Rectal smooth muscle tissue (tissue), 1 donor: ENCODE results near the gene TTF2.
"Not testable (repeated sequence)": the region's sequence is repeated elsewhere in the genome, so short reads cannot be mapped to it uniquely, and the experiment has no call there.

ENCODE experiments used
- H3K27ac ChIP-seq: one replicate; pipeline ENCODE4 v1.7.0; 2013; ENCODE audit warnings: low read depth, low read length, inconsistent platforms
- H3K27me3 ChIP-seq: one replicate; pipeline ENCODE4 v1.7.0; 2013; ENCODE audit warnings: low read length; ENCODE audit not compliant: control insufficient read depth, insufficient read depth
- H3K36me3 ChIP-seq: one replicate; pipeline ENCODE4 v1.7.0; 2013; ENCODE audit warnings: low read length; ENCODE audit not compliant: control insufficient read depth, insufficient read depth
- H3K4me1 ChIP-seq: one replicate; pipeline ENCODE4 v1.7.0; 2013; ENCODE audit warnings: low read length; ENCODE audit not compliant: control insufficient read depth, insufficient read depth
- H3K4me3 ChIP-seq: one replicate; pipeline ENCODE4 v1.7.0; 2013; ENCODE audit warnings: low read length
- H3K9ac ChIP-seq: one replicate; pipeline ENCODE4 v1.7.0; 2013; ENCODE audit warnings: low read length

Gene TTF2

DNA sequence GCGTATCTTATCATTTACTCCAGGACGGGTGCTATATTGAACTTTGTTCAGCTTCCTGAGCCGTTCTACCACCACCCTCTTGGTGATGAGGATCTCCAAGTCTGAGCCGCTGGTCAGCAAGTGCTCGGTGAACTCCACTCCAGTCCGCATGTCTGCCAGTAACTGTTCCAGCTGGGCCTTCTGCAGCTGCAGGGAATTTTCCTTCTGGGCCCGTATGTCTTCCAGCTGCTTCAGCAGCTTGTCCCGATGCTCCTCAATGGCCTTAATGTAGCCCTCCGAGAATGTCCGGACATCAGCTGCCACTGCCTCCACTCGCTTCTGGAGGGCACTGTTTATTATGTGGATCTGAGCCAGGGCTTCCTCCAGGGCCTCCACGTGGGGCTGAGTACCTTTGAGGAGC lies 58.0 kb downstream of the TTF2 start:
- no peak overlapping the region for H3K4me3 ChIP-seq
- H3K27me3 ChIP-seq = no peaks in the 10 kb centered on the region
- peaks cover 10% of the 10 kb centered on the region for H3K4me1 ChIP-seq
- no peak overlapping the region for H3K27ac ChIP-seq
- no peak overlapping the region for H3K9ac ChIP-seq
- H3K36me3 ChIP-seq = peaks cover 4% of the 10 kb centered on the region

DNA sequence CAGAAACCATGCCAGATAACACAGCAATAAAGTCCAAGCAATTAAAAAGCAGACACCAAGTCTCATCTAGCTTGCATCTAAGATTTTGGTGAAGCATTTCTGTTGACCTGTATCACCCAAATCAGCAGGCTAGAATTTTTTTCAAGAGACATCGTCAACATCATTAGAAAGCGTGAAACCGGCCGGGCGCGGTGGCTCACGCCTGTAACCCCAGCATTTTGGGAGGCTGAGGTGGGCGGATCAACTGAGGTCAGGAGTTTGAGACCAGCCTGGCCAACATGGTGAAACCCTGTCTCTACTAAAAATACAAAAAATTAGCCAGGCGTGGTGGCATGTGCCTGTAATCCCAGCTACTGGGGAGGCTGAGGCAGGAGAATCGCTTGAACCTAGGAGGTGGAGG lies 59.0 kb downstream of the TTF2 start:
- peaks cover 10% of the 10 kb centered on the region for H3K4me1 ChIP-seq
- H3K9ac ChIP-seq, H3K27ac ChIP-seq: not testable (repeated sequence)

GRCh38 chr1:117120774-117121588 lies 60.9 kb downstream of the TTF2 start:
- H3K4me1 ChIP-seq = peaks cover 10% of the 10 kb centered on the region
- H3K27me3 ChIP-seq = no peaks in the 10 kb centered on the region
- H3K9ac ChIP-seq = peak overlapping the region; percentile 29
- peak overlapping the region; percentile 91 for H3K4me3 ChIP-seq
- no peaks in the 10 kb centered on the region for H3K36me3 ChIP-seq
- H3K27ac ChIP-seq = peak overlapping the region; percentile 71

More for the DNA sequence above, 59.0 kb downstream of the TTF2 start:
- not testable (repeated sequence) for H3K36me3 ChIP-seq, H3K4me3 ChIP-seq, H3K27me3 ChIP-seq

- Histone ChIP-seq H3K27me3 (no peaks in the 10 kb centered on the region), H3K36me3 (no peaks in the 10 kb centered on the region), H3K9ac (peak within 1 kb of the TSS; percentile 80), H3K27ac (peak within 1 kb of the TSS; percentile 98), H3K4me1 (peaks cover 10% of the 10 kb centered on the region), H3K4me3 (peak within 1 kb of the TSS; percentile 91)
Measured at GRCh38 chr1:117121589-117122329, 61.6 kb downstream of the TTF2 start, which contains the start of gene TRIM45. TSS of gene TRIM45 (minus strand) at chr1:117121749. CDS start at chr1:117121201, 548 bp downstream.

DNA sequence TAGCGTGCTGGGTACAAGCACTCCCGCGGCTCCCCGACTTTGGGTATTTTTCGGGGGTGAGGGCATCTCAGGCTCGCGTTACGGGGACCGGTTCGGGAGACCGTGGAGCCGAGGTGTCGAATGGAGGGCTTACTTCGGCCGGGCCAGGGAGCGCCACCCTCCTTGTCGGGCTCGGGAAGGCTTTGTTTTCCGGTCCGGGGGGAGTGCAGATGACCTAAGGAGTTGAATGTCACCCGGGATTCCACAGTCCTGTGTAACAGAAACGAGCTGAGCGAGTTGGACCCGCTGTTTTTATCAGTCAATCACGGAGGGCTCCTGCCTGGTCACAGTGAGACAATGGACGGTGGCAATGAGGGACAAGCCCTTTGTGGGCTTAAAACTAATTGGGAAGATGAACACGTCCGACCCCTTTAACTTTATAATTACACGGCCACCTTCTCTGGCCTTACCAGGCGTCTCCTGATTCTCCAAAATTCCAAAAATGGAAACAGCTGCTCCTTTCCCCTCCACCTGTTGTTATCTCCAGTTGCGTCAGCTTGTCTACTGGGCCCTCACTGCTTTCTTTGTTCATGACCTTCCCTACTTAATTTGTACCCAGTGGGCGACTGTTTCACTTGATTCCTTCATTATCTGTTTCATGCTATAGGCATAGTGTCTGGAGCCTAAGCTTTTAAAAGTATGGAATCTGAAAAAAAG lies 62.4 kb downstream of the TTF2 start:
- Histone ChIP-seq H3K27me3 (no peaks in the 10 kb centered on the region), H3K9ac (peak overlapping the region; percentile 80), H3K36me3 (no peaks in the 10 kb centered on the region), H3K27ac (peak overlapping the region; percentile 98), H3K4me3 (peak overlapping the region; percentile 91), H3K4me1 (peaks cover 10% of the 10 kb centered on the region)

DNA sequence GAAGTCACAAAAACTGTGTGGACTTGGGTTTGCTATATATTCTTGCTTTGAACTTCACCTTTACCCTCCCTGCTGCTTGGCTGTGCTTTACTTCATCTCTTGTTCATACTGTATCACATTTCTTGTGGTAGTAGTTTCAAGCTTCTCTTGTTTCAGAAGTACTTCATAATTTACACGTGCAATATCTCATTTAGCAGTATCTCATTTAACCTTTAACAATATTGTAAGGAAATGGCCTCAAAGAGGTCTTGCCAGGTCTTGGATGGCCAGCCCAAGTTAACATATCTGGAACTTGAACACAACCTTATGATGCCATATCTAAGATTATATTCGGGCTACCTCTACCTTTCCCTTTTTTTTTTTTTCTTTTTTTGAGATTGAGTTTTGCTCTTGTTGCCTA lies 63.1 kb downstream of the TTF2 start:
- no peaks in the 10 kb centered on the region for H3K36me3 ChIP-seq
- H3K27me3 ChIP-seq = no peaks in the 10 kb centered on the region
- peaks cover 10% of the 10 kb centered on the region for H3K4me1 ChIP-seq
- H3K9ac ChIP-seq = no peak overlapping the region
- no peak overlapping the region for H3K4me3 ChIP-seq
- H3K27ac ChIP-seq = no peak overlapping the region

DNA sequence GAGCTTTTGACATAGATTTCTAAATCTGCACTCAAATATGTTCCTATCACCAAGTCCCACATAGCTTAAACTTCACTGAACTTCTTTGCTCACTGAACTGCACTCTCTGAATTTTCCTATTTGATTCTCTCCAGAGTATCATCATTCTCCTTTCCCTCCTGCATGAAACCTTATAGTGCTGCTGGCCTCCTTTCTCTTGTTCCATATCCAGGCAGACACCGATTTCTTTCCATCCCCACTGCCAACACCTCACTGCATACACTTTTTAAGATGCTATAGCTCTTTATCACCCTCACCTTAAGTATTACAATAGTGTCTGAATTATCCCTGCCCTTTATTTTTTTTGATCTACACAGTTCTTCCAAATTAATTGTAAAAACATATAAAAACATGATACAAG lies 64.5 kb downstream of the TTF2 start:
- Histone ChIP-seq H3K4me3 (no peak overlapping the region), H3K4me1 (peaks cover 10% of the 10 kb centered on the region), H3K27ac (no peak overlapping the region), H3K9ac (no peak overlapping the region), H3K36me3 (no peaks in the 10 kb centered on the region), H3K27me3 (no peaks in the 10 kb centered on the region)

GRCh38 chr1:117127795-117128194 lies 67.7 kb downstream of the TTF2 start:
- Histone ChIP-seq H3K4me1 (no peaks in the 10 kb centered on the region), H3K4me3 (no peak overlapping the region), H3K27ac (no peak overlapping the region), H3K9ac (no peak overlapping the region), H3K36me3 (no peaks in the 10 kb centered on the region), H3K27me3 (no peaks in the 10 kb centered on the region)

- H3K4me3 ChIP-seq = no peak overlapping the region
- no peaks in the 10 kb centered on the region for H3K36me3 ChIP-seq
- H3K27ac ChIP-seq = no peak overlapping the region
- H3K9ac ChIP-seq = no peak overlapping the region
- no peaks in the 10 kb centered on the region for H3K27me3 ChIP-seq
- H3K4me1 ChIP-seq = no peaks in the 10 kb centered on the region
Measured at GRCh38 chr1:117128323-117129079, 68.4 kb downstream of the TTF2 start.

DNA sequence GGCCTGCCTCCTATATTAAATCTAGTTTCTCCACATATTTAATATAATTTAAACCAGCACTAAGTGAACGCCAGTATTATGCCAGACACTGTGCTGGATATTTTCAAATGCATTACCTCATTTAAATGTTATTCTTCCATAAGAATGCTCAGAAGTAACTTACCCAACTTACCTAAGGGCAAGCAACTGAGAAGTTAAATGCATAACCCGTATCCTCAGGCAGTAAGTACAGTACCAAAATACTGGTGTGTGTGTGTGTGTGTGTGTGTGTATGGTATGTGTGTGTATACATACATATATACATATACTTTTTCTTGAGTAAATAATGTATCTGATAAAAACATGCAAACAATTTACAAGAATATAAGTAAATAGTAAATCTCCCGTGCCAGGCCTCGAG lies 70.4 kb downstream of the TTF2 start:
- H3K4me1 ChIP-seq = no peaks in the 10 kb centered on the region

GRCh38 chr1:117135329-117135728 lies 75.2 kb downstream of the TTF2 start:
- H3K27ac ChIP-seq = no peak overlapping the region
- no peak overlapping the region for H3K9ac ChIP-seq
- no peaks in the 10 kb centered on the region for H3K36me3 ChIP-seq
- H3K4me3 ChIP-seq = no peak overlapping the region
- no peaks in the 10 kb centered on the region for H3K4me1 ChIP-seq
- no peaks in the 10 kb centered on the region for H3K27me3 ChIP-seq

More for the DNA sequence above, 70.4 kb downstream of the TTF2 start:
- Histone ChIP-seq H3K27me3 (no peaks in the 10 kb centered on the region), H3K9ac (no peak overlapping the region), H3K36me3 (no peaks in the 10 kb centered on the region), H3K27ac (no peak overlapping the region), H3K4me3 (no peak overlapping the region)

GRCh38 chr1:117136749-117137148 lies 76.6 kb downstream of the TTF2 start:
- no peaks in the 10 kb centered on the region for H3K36me3 ChIP-seq
- H3K4me1 ChIP-seq = no peaks in the 10 kb centered on the region
- H3K9ac ChIP-seq = no peak overlapping the region
- no peak overlapping the region for H3K27ac ChIP-seq
- no peaks in the 10 kb centered on the region for H3K27me3 ChIP-seq
- H3K4me3 ChIP-seq = no peak overlapping the region
